Breast epithelium (tissue), 3 donors: Measurements from ENCODE around the gene SPATA33.

ENCODE experiments used
- POLR2A ChIP-seq: fragments of 450-650 bp; IDR thresholded peaks from one replicate; pipeline ENCODE4 v1.6.1; 2016; ENCODE audit warnings: antibody characterized with exemption, mild to moderate bottlenecking, moderate library complexity
- TF ChIP-seq, protein P1 (sequence below), 3 donors: fragments of 450-650 bp; IDR thresholded peaks; one replicate each; pipeline ENCODE4 v1.5.1; 2016 to 2017; ENCODE audit warnings: antibody characterized with exemption in 3 of 3, mild to moderate bottlenecking in 3 of 3, moderate library complexity in 3 of 3

DNA sequence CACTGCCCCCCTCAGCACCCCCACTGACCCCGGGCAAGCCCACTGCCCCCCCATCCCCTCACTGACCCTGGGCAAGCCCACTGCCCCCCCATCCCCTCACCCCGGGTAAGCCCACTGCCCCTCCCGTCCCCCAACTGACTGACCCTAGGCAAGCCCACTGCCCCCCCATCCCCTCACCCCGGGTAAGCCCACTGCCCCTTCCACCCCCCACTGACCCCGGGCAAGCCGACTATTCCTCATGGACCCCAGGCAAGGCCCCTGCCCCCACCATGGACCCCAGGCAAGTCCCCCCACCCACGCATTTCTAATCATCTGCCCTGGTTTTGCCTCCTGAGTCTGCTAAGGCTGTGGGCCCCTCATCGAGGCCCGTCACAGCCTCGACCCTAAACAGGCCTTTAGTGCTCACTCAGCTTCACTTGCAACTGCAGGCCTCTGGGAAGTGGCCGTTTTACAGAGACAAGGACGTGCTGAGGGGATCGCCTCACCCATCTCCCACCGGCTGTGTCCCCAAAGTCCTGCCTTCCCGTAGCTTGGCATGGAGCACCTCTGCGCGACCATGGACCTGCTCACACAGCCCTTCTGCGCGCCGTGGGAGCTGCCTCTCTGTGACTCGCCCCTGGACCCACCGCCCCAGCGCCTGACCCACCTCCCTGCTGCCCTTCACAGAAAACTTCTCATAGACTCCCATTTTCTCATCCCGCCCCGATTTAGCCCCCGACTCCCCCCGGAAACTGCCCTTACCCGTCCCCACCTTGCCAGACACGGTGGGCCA lies 59.5 kb downstream of the SPATA33 start:
- TF ChIP-seq, protein P1, sequence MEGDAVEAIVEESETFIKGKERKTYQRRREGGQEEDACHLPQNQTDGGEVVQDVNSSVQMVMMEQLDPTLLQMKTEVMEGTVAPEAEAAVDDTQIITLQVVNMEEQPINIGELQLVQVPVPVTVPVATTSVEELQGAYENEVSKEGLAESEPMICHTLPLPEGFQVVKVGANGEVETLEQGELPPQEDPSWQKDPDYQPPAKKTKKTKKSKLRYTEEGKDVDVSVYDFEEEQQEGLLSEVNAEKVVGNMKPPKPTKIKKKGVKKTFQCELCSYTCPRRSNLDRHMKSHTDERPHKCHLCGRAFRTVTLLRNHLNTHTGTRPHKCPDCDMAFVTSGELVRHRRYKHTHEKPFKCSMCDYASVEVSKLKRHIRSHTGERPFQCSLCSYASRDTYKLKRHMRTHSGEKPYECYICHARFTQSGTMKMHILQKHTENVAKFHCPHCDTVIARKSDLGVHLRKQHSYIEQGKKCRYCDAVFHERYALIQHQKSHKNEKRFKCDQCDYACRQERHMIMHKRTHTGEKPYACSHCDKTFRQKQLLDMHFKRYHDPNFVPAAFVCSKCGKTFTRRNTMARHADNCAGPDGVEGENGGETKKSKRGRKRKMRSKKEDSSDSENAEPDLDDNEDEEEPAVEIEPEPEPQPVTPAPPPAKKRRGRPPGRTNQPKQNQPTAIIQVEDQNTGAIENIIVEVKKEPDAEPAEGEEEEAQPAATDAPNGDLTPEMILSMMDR (IDR thresholded peaks at IDR 0.05), result no peak
- no peak for TF ChIP-seq POLR2A
